NCI-H2196 treated with DMSO at 0.1 percent for 48 hours (cell line): ENCODE measurements around the gene GALNT9.
"Not testable (repeated sequence)": the region's sequence is repeated elsewhere in the genome, so short reads cannot be mapped to it uniquely, and the experiment has no call there.

Source experiments
- DNase-seq: peaks from one replicate; lab custom pipeline; 2025; ENCODE audit not compliant: unreplicated experiment; lab: John Stamatoyannopoulos, UW

GALNT9 gene

GRCh38 chr12:132329036-132329719 lies at the start of gene GALNT9:
Gene GALNT9, minus strand, starts transcription at chr12:132329589. Its CDS starts 386 bp downstream, at chr12:132329203.
- no peak for DNase-seq

- DNase-seq = not testable (repeated sequence)
These were observed 49.7 kb upstream of the GALNT9 start for GRCh38 chr12:132379057-132379456.

- no peak for DNase-seq
These were observed 47.8 kb upstream of the GALNT9 start for GRCh38 chr12:132377147-132377546.

DNA sequence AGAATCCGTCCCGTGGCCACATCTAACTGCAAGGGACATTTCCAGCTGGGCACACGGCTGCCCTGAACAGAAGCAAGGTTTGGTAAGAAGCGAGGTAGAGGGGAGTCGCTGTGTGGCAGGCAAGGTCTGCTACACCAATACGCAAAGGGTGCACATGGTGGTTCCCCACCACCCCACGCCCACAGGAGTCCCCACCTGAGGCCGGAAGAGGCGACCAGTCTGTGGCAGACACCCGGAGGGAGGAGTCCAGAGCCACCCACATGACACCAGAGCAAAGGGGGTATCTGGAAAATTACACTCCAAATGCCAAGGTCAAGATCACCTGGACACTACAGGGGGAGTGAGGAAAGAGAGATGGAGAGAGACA lies 47.1 kb upstream of the GALNT9 start:
- no peak for DNase-seq

- DNase-seq = no peak
These were observed 46.5 kb upstream of the GALNT9 start for GRCh38 chr12:132375747-132376463.

GRCh38 chr12:132374612-132375445 lies 45.4 kb upstream of the GALNT9 start:
- DNase-seq = no peak

GRCh38 chr12:132373901-132374611 lies 44.7 kb upstream of the GALNT9 start:
- DNase-seq = no peak

- DNase-seq = no peak
These were observed 38.5 kb upstream of the GALNT9 start for GRCh38 chr12:132367852-132368251.

DNA sequence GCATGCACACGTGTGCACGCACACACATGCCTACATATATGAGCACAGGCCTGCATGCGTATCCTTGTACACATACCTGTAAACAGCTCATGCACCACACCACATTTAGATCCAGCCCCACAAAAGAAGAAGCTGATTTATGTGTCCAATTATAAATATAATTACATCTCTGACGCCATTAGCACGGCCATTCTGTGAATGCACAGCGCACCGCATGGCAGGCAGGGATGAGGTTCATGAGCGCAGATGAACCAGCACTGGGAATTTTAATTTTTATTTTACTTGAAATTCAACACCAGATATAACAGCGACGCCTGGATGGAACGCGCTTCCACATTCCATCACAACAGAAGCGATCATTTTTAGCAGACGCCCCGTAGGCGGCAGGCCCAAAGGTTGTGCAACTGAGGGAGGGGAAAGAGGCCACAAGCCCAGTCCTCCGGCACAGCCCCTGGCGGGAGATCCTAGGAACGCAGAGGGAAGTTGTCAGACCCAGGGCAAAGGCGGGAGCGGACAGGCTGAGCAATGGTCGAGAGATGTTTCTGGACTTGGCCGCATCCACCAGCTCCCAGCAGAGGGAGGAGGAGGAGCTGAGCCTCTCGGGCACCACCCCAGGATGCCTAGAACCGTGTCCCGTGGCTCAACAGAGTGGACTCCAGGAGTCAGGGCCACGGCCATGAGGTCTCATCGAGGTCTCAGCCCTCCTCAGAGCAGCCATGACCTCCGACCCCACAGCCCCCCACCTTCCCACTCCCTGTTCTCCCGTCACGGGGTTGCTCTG lies 37.9 kb upstream of the GALNT9 start:
- no peak for DNase-seq

GRCh38 chr12:132366341-132366861 lies 37.0 kb upstream of the GALNT9 start:
- DNase-seq = no peak

GRCh38 chr12:132365226-132365625 lies 35.8 kb upstream of the GALNT9 start:
- DNase-seq = no peak

DNA sequence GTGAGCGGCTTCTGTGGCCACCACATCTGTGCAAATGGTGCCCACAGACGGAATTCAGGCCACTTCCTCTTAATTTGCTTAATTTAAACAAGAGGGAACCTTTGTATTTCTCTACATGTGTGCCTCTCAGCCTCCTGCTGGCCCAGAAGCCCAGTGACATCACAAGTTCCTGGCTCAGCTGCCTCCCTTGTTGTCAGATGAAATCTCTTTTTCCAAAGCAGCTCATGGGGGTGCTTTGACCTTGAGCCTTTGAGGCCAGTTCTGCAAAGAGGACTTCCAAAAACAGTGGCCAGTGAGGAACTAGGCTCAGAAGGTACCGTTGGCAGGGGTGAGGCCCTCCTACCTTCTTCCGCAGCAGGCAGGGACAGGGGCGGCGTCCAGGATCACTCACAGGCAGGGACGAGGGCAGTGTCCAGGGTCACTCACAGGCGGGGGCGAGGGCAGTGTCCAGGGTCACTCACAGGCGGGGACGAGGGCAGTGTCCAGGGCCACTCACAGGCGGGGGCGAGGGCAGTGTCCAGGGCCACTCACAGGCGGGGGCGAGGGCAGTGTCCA lies 35.0 kb upstream of the GALNT9 start:
- no peak for DNase-seq

DNA sequence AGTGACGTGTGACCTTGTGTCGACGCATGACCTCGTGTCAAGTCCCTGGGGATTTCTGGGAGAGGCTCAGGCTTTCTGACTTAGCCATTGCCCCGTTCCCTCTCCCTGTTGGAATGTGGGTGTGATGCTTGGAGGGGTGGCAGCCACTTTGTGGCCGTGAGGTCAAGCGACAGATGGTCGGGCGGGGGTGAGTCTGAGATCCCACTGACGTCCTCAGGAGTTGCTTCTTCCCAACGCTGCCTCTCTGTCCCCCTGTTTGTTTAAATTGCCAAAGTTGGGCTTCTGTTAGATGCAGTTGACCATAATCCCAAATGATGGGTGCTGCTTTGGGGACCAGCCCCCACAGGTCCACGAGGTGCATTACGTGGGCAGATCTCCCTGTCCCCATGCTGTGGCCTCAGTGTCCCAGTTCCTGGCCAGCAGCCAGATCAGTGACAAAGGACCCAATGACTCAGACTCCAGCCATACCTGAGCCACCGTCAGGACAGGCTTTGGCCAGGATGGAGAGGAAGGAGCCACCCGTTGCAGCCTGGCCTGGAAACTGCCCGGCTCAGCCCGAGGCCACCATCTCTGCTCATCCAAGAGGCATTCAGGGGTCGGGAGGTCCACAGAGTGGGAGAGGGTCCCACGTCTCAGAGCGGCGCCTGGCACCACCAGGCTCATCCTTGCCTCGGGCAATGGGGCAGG lies 34.4 kb upstream of the GALNT9 start:
- no peak for DNase-seq

- DNase-seq = no peak
These were observed 33.7 kb upstream of the GALNT9 start for GRCh38 chr12:132362996-132363660.

DNA sequence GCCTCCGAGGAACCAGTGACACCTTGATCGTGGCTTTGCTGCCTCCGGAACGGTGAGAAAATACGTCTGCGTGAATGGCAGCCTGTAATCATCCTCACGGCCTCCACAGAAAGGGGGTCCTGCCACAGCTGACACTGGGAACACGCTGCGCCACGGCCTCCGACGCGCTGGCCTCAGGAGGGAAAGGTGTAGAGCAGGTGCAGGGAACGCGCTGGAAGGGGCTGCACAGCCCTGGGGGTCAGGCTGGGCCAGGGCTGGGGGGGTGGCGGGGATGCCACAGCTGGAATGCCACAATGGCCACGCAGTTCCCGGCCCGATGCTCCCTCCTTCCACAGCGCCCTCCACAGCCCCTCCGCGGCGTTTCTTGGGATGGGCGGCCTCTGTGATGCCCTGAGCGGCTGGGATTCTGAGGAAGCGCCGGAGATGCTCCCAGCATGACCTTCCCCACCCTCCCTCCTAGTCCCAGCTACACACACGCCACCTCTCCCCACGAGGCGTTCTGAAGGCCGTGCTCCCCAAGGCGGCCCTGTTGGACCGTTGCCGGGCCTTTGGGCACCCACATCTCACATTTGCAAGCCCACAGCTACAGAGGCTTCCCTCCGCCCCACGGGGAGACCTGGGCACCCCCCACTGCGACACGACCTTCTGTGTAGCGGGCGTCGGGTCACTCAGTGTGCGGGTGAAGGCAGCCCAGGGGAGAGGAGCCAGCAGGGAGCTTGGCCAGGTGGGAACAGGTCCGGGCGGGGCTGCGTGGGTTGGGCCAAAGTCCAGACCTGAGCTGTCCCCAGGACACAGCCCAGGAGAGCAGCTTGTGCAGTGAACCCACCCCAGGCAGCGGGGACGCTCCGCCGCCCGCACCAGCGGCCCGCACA lies 31.8 kb upstream of the GALNT9 start:
- no peak for DNase-seq

DNA sequence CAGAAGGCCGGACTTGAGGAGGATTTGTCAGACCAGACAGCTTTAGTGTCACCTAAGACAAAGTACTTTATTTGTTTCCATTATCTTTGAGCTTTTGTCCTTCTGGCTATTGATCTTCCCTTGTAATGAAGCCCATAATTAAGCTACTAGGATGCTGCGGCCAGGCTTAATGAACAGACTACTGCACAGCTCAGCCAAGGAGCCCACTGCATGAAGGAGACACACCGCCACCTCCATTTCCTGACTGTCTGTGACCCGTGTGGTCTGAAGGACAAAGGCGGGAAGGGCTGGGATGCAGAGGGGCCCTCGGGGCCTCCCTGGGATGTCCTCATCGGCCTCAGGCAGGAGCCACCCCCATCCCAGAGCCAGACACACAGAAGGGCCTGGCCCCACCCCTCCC lies 31.0 kb upstream of the GALNT9 start:
- DNase-seq = no peak

DNA sequence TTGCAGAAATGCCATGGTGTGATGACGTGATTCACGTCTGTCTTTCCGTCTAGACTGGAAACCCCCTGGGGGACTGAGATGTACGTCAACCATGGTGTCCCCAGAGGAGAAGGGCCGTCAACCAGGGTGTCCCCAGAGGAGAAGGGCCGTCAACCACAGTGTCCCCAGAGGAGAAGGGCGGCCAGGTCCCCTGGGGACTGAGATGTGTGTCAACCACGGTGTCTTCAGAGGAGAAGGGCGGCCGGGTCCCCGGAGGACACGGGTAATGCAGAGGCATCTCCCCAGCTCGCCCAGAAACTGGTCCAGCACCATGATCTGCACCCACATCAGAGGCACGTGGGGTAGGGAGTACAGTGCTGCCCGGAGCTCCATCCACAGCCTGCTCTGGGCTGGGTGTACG lies 30.6 kb upstream of the GALNT9 start:
- DNase-seq = no peak

DNA sequence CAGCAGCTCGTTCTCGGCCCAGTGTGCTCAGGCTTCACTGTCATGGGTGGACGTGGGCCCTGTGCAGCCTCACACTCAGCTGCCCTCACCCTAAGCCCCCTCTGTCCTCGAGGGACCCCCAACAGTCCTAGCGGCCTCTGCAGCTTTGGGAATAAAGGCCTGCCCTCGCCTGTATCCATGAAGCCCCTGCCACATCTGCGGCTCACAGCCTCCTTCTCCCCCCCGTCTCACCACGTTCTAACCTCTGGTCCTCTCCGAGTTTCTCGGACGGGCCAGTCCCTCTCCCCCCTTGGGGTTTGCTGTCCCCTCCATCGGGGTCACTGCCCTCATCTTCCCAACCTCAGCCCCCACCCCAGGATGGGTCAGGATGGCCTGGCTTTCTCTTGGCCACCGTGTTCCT lies 30.2 kb upstream of the GALNT9 start:
- DNase-seq = no peak
